SK-N-MC (cell line): Measurements from ENCODE around the gene GLRX3.

ENCODE experiments used
- DNase-seq: peaks from one replicate; pipeline ENCODE4 v3.0.0-alpha.2; 2011; ENCODE audit warnings: low read depth, low spot score
- H3K27ac ChIP-seq: fragments of 200-600 bp; sonication (generic); 2 replicates; pipeline ENCODE4 v1.5.1; 2016; ENCODE audit warnings: mixed run types
- H3K36me3 ChIP-seq: fragments of 200-600 bp; sonication (generic); 2 replicates; pipeline ENCODE4 v1.6.1; 2017; ENCODE audit warnings: antibody characterized with exemption, low read length, mixed read lengths; ENCODE audit not compliant: insufficient read depth
- H3K4me3 ChIP-seq: fragments of 200-600 bp; sonication (generic); 2 replicates; pipeline ENCODE4 v1.5.1; 2016
- H3K9ac ChIP-seq: fragments of 200-600 bp; sonication (generic); 2 replicates; pipeline ENCODE4 v1.8.0; 2017; ENCODE audit warnings: mixed run types, mixed read lengths; ENCODE audit not compliant: insufficient read length
- H3K9me3 ChIP-seq: fragments of 200-600 bp; sonication (generic); 2 replicates; pipeline ENCODE4 v1.6.1; 2017; ENCODE audit warnings: low read depth, mild to moderate bottlenecking, antibody characterized with exemption, low read length, moderate library complexity, mixed read lengths
- EZH2 ChIP-seq: fragments of 200-600 bp; sonication (generic); IDR thresholded peaks from one replicate; pipeline ENCODE4 v1.6.1; 2017; ENCODE audit warnings: antibody characterized with exemption
- FOXP2 ChIP-seq: optimal IDR thresholded peaks from 2 replicates; pipeline ENCODE3; 2011; ENCODE audit warnings: mild to moderate bottlenecking, moderate library complexity; ENCODE audit not compliant: insufficient read depth; ENCODE audit errors: extremely low read length, control extremely low read depth
- POLR2AphosphoS5 ChIP-seq: IDR thresholded peaks from 2 replicates; pipeline ENCODE4 v1.6.1; 2012; ENCODE audit warnings: mild to moderate bottlenecking, low read depth, low read length, borderline replicate concordance

Gene GLRX3

GRCh38 chr10:130202984-130203621 lies 66.9 kb downstream of the GLRX3 start:
- TF ChIP-seq EZH2 (no peak), POLR2AphosphoS5 (no peak), FOXP2 (no peak)
- Histone ChIP-seq H3K27ac (no peak overlapping the region), H3K4me3 (no peak overlapping the region), H3K36me3 (no peaks in the 10 kb centered on the region), H3K9me3 (no peaks in the 10 kb centered on the region), H3K9ac (no peak overlapping the region)
- no peak for DNase-seq

GRCh38 chr10:130203626-130204025 lies 67.4 kb downstream of the GLRX3 start:
- TF ChIP-seq POLR2AphosphoS5: no peak
- TF ChIP-seq FOXP2: no peak
- TF ChIP-seq EZH2: no peak
- Histone ChIP-seq H3K9ac (no peak overlapping the region), H3K36me3 (no peaks in the 10 kb centered on the region), H3K9me3 (no peaks in the 10 kb centered on the region), H3K4me3 (no peak overlapping the region), H3K27ac (no peak overlapping the region)
- no peak for DNase-seq

- no peak for DNase-seq
- no peaks in the 10 kb centered on the region for H3K36me3 ChIP-seq
- TF ChIP-seq POLR2AphosphoS5: no peak
- no peak for TF ChIP-seq EZH2
- TF ChIP-seq FOXP2: no peak
- H3K9me3 ChIP-seq: no peaks in the 10 kb centered on the region
- no peak overlapping the region for H3K9ac ChIP-seq
- no peak overlapping the region for H3K27ac ChIP-seq
- no peak overlapping the region for H3K4me3 ChIP-seq
Observed at GRCh38 chr10:130206216-130206737, 70.1 kb downstream of the GLRX3 start.

GRCh38 chr10:130207205-130207604 lies 71.0 kb downstream of the GLRX3 start:
- DNase-seq: no peak
- no peak for TF ChIP-seq FOXP2
- no peaks in the 10 kb centered on the region for H3K9me3 ChIP-seq
- H3K9ac ChIP-seq: no peak overlapping the region
- H3K27ac ChIP-seq: no peak overlapping the region
- no peaks in the 10 kb centered on the region for H3K36me3 ChIP-seq
- no peak overlapping the region for H3K4me3 ChIP-seq

- no peak for DNase-seq
- Histone ChIP-seq H3K9ac (no peak overlapping the region), H3K4me3 (no peak overlapping the region), H3K27ac (no peak overlapping the region), H3K36me3 (no peaks in the 10 kb centered on the region), H3K9me3 (no peaks in the 10 kb centered on the region)
- no peak for TF ChIP-seq FOXP2
- TF ChIP-seq POLR2AphosphoS5: no peak
- no peak for TF ChIP-seq EZH2
Observed at GRCh38 chr10:130208807-130209206, 72.6 kb downstream of the GLRX3 start.

- DNase-seq: no peak
- H3K36me3 ChIP-seq: no peaks in the 10 kb centered on the region
- H3K9me3 ChIP-seq: no peaks in the 10 kb centered on the region
- H3K27ac ChIP-seq: no peak overlapping the region
- H3K9ac ChIP-seq: no peak overlapping the region
- TF ChIP-seq POLR2AphosphoS5 (no peak), EZH2 (no peak), FOXP2 (no peak)
- H3K4me3 ChIP-seq: no peak overlapping the region
Observed at GRCh38 chr10:130212746-130213145, 76.6 kb downstream of the GLRX3 start.

GRCh38 chr10:130213286-130214080 lies 77.3 kb downstream of the GLRX3 start:
- no peak overlapping the region for H3K4me3 ChIP-seq
- TF ChIP-seq EZH2: no peak
- TF ChIP-seq FOXP2: no peak
- TF ChIP-seq POLR2AphosphoS5: no peak
- H3K9ac ChIP-seq: no peak overlapping the region
- H3K9me3 ChIP-seq: no peaks in the 10 kb centered on the region
- H3K27ac ChIP-seq: no peak overlapping the region
- DNase-seq: no peak
- H3K36me3 ChIP-seq: no peaks in the 10 kb centered on the region

GRCh38 chr10:130214431-130214830 lies 78.2 kb downstream of the GLRX3 start:
- Histone ChIP-seq H3K9ac (no peak overlapping the region), H3K27ac (no peak overlapping the region), H3K36me3 (no peaks in the 10 kb centered on the region), H3K4me3 (no peak overlapping the region), H3K9me3 (no peaks in the 10 kb centered on the region)
- no peak for DNase-seq
- TF ChIP-seq EZH2 (no peak), FOXP2 (no peak), POLR2AphosphoS5 (no peak)
